GM12892 (cell line): ENCODE data around the gene RAP2A.

ENCODE experiments used
- POLR2AphosphoS5 ChIP-seq: IDR thresholded peaks from 2 replicates; pipeline ENCODE4 v1.6.1; 2011; ENCODE audit warnings: low read depth, low read length, control low read depth
- TAF1 ChIP-seq: IDR thresholded peaks from 2 replicates; pipeline ENCODE4 v1.6.1; 2011; ENCODE audit warnings: low read depth, mild to moderate bottlenecking, control low read depth, low read length, borderline replicate concordance

GRCh38 chr13:97431171-97431764 is 2.7 kb upstream of the RAP2A start:
- TF ChIP-seq TAF1 = no peak
- no peak for TF ChIP-seq POLR2AphosphoS5
